GM10248 (cell line): ENCODE measurements around the gene YAE1.

ENCODE experiments used
- CTCF ChIA-PET: fragments of 300-600 bp; sonication (Branson Sonifier 250); formaldehyde crosslinking; extraction: SDS; loops from one replicate; lab custom pipeline; 2021; ENCODE audit warnings: antibody characterized with exemption; lab: Yijun Ruan, JAX
- POLR2A ChIA-PET: fragments of 350-650 bp; sonication (Branson Sonifier 250); formaldehyde crosslinking; extraction: SDS; loops from one replicate; lab custom pipeline; 2020; ENCODE audit warnings: antibody characterized with exemption; lab: Yijun Ruan, JAX
- DNase-seq: peaks from one replicate; pipeline ENCODE4 v3.0.0; 2012; ENCODE audit errors: extremely low spot score
- CTCF ChIP-seq: IDR thresholded peaks from 2 replicates; pipeline ENCODE4 v1.5.1; 2012; ENCODE audit warnings: mild to moderate bottlenecking, low read depth; ENCODE audit errors: extremely low read depth, missing control alignments, control extremely low read depth

YAE1 gene

DNA sequence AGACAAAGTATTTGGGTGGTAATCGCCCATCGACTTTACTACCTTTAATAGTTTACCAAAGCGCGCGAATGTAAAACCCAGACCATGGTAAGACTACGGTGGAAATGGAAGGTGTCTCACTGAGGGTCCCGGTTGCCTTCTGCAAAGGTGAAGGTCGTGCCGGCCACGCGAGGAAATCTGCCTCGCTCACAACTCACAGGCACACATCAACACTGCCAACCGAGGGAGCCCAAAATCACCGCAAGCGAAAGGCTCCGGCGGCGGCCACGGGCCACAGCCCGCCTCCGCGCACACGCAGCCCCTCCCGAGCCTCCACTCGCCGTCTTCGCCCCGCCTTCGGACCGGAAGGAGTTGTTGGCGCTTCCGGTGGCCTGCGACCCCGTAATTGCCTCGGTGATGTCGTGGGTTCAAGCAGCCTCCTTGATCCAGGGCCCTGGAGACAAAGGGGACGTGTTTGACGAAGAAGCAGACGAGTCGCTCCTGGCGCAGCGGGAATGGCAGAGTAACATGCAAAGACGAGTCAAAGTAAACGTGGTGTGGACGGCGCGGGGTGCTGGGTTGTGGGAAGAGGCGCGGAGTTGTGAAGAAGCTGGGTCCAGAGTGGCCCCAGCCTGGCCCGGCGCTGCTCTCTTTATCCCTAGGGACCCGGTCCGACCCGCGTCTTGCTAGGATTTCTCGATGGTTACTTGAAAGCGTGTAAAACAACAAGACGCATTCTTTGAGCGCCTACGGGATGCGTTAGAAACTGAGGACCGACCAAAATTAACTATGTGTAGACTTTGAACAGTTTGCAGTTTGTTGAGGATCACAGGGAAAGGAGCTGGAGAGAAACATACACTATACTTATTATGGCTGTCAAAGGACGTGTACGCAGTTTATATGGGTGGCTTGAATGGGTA is at the start of gene YAE1:
YAE1 (plus strand) TSS at position 382 of the 899 bp plus-strand sequence; CDS start at position 397, 15 bp downstream.
- ChIA-PET POLR2A (no interaction called here), CTCF (interaction anchor here (0.6 to 3.2 kb wide), 4 partner anchors 8 to 525 kb away, joined by 3 to 29 read pairs (median 4); no protein-coding TSS in a partner anchor)
- DNase-seq, result peak; percentile 94
- no peak for TF ChIP-seq CTCF

GRCh38 chr7:39516498-39516897 is 49.7 kb upstream of the YAE1 start:
- no peak for DNase-seq
- ChIA-PET CTCF (no interaction called here), POLR2A (no interaction called here)
- no peak for TF ChIP-seq CTCF

GRCh38 chr7:39517240-39517639 is 49.0 kb upstream of the YAE1 start:
- ChIA-PET CTCF (interaction anchor here (1.2 kb wide), 1 partner anchor 442 kb away, joined by 3 read pairs; no protein-coding TSS in a partner anchor), POLR2A (no interaction called here)
- no peak for DNase-seq
- TF ChIP-seq CTCF, result no peak

DNA sequence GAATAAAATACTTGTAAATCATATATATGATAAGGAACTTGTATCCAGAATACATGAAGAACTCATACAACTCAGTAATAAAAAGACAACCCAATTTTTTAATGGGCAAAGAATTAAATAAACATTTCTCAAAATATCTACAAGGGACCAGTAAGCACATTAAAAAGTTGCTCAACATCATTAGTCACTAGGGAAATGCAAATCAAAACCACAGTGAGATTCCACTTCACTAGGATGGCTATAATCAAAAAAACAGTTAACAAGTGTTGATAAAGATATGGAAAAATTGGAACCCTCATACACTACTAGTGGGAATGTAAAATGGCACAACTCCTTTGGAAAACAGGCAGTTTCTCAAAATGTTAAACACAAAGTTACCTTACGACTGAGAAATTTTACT is 40.3 kb upstream of the YAE1 start:
- ChIA-PET POLR2A (no interaction called here), CTCF (no interaction called here)
- no peak for TF ChIP-seq CTCF
- no peak for DNase-seq

DNA sequence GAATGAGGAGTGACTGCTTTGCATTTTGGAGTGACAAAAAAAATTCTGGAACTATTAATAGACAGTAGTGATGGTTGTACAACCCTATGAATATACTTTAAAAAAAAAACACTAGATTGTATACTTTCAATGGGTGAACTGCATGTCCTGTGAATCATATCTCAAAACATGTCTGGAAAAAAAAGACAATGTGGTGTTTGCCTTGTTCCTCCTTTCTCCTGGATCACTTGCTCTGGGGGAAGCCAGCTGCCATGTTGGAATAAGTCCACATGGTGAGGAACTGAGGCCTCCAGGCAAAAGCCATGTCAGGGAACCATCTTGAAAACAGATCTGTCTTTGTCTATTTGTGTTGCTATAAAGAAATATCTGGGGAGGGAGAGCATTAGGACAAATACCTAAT is 39.5 kb upstream of the YAE1 start:
- no peak for TF ChIP-seq CTCF
- CTCF ChIA-PET, result interaction anchor here (0.7 kb wide), 1 partner anchor 215 kb away, joined by 4 read pairs; no protein-coding TSS in a partner anchor
- DNase-seq, result no peak
- POLR2A ChIA-PET, result no interaction called here

DNA sequence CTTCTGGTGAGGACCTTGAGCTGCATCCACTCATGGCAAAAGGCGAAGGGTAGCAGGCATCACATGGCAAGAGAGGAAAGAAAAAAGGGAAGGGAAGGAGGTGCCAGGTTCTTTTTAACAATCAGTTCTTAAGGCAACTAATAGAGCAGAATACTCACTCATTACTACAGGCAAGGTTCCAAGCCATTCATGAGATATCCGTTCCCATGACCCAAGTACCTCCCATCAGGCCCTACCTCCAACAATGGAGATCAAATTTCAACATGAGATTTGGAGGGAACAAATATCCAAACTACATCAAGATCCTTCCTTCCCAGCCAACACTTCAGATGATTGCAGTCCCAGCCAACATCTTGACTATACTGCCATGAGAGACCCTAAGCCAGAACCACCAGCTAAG is 38.9 kb upstream of the YAE1 start:
- POLR2A ChIA-PET, result no interaction called here
- TF ChIP-seq CTCF, result no peak
- DNase-seq, result no peak
- CTCF ChIA-PET, result interaction anchor here (0.7 to 2.3 kb wide), 2 partner anchors 15 to 214 kb away, joined by 4 to 6 read pairs; no protein-coding TSS in a partner anchor
